Neuron (in vitro differentiated cells): ENCODE results near the gene PLEKHG4.

Source experiments
- H2AFZ ChIP-seq: one replicate; pipeline ENCODE4 v1.6.1; 2013; ENCODE audit warnings: low read depth, mild to moderate bottlenecking, inconsistent platforms, low read length, moderate library complexity
- H3K27me3 ChIP-seq: one replicate; pipeline ENCODE4 v1.6.1; 2013; ENCODE audit warnings: low read length; ENCODE audit not compliant: insufficient read depth
- H3K36me3 ChIP-seq: one replicate; pipeline ENCODE4 v1.6.1; 2013; ENCODE audit warnings: low read length; ENCODE audit not compliant: insufficient read depth
- H3K4me1 ChIP-seq: one replicate; pipeline ENCODE4 v1.6.1; 2013; ENCODE audit warnings: low read length; ENCODE audit not compliant: insufficient read depth
- H3K4me3 ChIP-seq: 2 replicates; pipeline ENCODE4 v1.5.1; 2013; ENCODE audit warnings: mild to moderate bottlenecking, low read length, moderate library complexity
- H3K9me3 ChIP-seq: one replicate; pipeline ENCODE4 v1.6.1; 2013; ENCODE audit warnings: low read length

The PLEKHG4 gene

DNA sequence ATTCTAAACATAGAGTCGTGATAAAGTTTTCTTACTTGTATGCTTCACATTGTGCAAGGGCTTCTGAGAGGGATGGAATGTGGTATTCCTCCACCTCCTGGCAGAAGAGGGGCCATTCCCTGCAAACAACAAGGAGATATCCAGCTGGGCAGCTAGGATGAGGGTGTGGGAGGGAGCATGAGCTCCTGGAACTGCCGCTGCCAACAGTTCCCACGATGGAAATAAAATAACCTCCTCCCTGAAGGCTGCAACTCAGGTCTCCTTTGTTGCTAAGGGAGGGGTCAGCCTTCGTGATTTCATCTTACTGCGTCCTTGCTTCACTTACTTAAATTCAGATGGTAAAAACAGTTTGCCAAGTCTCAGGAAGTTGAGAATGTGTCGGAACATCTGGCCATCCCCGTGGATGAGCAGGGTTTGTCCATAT lies 15.6 kb downstream of the PLEKHG4 start:
- Histone ChIP-seq H3K27me3 (peaks cover 34% of the 10 kb centered on the region), H3K9me3 (peaks cover 2% of the 10 kb centered on the region), H3K4me1 (no peaks in the 10 kb centered on the region), H3K36me3 (no peaks in the 10 kb centered on the region), H2AFZ (no peak overlapping the region), H3K4me3 (no peak overlapping the region)

DNA sequence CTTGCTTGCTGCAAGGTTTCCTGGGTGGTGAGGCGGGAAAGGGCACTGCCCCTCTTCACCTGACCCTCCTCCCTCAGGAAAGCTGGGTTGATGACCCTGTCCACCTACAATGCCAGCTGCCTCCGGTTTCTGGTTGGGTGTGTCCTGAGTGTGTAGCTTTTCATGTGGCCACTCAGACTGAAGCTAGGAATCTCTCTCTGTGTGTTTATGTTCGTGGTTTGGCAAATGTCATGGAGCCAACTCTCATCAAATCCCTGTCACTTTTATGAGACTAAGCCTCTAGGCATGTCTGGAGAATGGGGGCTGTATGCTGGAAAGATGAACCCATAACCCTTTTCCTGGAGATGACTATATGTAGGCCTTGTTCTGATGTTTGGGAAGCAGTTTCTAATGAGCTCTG lies 17.1 kb downstream of the PLEKHG4 start:
- Histone ChIP-seq H3K9me3 (peaks cover 2% of the 10 kb centered on the region), H3K4me3 (no peak overlapping the region), H3K27me3 (peaks cover 33% of the 10 kb centered on the region), H2AFZ (no peak overlapping the region), H3K36me3 (no peaks in the 10 kb centered on the region), H3K4me1 (no peaks in the 10 kb centered on the region)

DNA sequence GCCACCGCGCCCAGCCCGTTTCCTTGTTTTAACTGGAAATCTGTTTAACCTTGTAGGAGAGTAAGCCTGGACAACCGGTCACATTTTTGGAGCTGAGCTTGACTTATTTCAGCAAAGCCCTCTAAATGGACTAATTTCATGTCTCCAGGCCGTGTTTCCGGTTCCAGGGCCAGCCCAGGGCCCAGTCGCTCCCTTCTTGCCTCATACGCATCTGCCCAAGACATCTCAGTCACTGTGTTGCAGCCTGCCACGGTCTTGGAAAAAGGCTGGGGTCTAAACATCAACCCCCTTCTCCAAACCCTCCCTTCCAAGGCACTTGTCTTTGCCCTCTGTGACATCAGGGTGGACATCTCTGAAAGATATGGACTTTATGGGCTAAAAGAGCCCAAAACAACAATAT lies 18.9 kb downstream of the PLEKHG4 start:
- H2AFZ ChIP-seq: no peak overlapping the region
- H3K27me3 ChIP-seq: peaks cover 32% of the 10 kb centered on the region
- H3K4me1 ChIP-seq: no peaks in the 10 kb centered on the region
- no peak overlapping the region for H3K4me3 ChIP-seq
- peaks cover 2% of the 10 kb centered on the region for H3K9me3 ChIP-seq
- H3K36me3 ChIP-seq: no peaks in the 10 kb centered on the region

DNA sequence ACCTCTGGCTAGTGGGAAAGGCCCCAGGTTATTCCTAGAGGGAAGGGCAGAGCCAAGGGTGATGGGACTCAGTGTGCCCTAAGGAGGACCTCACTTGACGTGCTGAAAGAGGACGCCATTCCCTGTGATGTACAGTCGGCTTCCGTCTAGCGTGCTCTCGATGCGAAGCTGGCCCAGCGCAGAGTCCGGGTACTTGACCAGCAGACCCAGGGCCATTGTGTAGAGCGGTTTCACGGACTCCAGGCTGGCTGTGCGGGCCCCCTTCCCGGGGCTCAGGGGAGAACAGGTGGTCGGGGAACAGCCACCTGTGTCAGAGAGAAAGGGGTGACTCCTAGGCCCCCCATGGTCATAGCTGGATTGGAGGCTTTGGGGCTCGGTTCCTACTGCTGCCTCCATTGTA lies 19.9 kb downstream of the PLEKHG4 start:
- H3K27me3 ChIP-seq: peaks cover 32% of the 10 kb centered on the region
- H3K4me3 ChIP-seq: no peak overlapping the region
- no peaks in the 10 kb centered on the region for H3K4me1 ChIP-seq
- H3K9me3 ChIP-seq: peaks cover 2% of the 10 kb centered on the region
- H3K36me3 ChIP-seq: no peaks in the 10 kb centered on the region
- H2AFZ ChIP-seq: no peak overlapping the region

DNA sequence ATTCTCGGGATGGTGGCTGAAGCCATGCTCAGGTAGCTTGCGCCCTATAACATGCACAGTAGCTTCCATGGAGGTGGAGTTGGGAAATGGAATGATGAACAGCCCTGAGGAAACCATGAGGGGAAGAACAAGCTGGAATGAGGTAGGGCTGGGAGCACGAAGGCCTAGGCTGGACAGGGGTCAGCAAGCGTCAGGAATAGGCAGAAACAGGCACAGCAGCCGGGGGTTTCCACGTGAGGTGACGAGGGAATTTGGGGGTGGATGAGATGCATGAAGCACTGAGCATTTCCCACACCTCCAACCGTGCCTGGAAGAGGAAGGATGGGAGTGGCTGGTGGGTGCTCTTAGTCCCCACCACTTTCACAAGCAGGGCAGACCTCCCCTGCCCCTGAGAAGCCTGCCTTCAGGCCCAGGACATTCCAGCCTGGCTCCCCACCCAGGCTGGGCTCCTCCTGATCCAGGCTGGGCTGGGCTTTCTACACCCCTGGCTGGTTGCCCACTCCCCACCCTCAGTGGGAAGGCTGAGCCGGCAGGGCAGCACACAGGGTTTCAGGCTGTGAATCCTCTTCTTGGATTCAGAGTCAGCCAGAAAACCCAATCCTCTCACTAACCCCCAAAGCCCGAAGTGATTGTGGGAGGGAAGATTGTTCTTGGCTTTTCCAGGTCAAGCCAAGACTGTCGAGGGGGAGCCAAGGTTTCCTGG lies 21.9 kb downstream of the PLEKHG4 start:
- no peaks in the 10 kb centered on the region for H3K4me1 ChIP-seq
- H3K27me3 ChIP-seq: peaks cover 25% of the 10 kb centered on the region
- H3K9me3 ChIP-seq: peaks cover 2% of the 10 kb centered on the region
- no peak overlapping the region for H3K4me3 ChIP-seq
- H3K36me3 ChIP-seq: no peaks in the 10 kb centered on the region
- no peak overlapping the region for H2AFZ ChIP-seq

DNA sequence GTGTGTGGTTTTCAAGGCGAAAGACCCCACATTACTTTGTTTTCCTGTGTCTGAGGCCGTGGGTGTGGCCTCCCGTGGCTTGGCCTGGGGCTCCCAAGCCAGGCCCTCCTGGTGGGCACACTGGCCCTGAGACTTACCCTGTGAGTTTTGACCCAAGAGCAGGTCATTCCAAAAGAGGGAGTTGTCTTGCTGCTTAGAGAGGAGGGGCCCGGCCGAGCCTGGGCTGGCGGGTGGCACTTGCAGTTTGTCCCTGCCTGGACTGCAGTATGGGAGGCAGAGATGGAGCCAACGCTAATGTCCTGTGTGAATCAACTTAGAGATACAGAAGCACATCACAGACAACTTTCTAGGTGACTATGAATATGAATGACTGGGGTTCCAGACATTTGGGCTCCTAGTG lies 22.7 kb downstream of the PLEKHG4 start:
- peaks cover 2% of the 10 kb centered on the region for H3K9me3 ChIP-seq
- H3K27me3 ChIP-seq: peaks cover 19% of the 10 kb centered on the region
- no peaks in the 10 kb centered on the region for H3K36me3 ChIP-seq
- H3K4me1 ChIP-seq: no peaks in the 10 kb centered on the region
- no peak overlapping the region for H3K4me3 ChIP-seq
- H2AFZ ChIP-seq: no peak overlapping the region

DNA sequence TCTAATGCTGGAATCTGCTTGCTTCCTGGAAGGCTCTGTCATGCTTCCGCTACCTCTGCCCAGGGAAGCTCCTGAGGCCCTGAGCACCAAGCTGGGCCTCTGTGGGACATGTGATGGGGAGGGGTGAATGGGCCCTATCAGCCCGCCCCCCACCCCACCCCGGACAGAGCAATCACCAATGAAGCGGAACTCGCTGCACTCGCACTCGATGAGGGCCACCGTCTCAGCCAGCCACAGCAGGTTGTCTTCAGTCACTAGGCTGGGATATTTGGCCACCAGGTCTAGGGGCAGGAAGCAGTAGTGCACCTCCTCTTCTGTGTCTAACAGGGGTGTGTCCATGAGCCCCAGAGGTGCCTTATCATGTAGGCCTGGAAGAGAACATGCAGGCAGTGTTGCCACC lies 23.6 kb downstream of the PLEKHG4 start:
- Histone ChIP-seq H3K27me3 (peaks cover 15% of the 10 kb centered on the region), H3K4me1 (no peaks in the 10 kb centered on the region), H3K4me3 (no peak overlapping the region), H3K9me3 (peaks cover 2% of the 10 kb centered on the region), H3K36me3 (no peaks in the 10 kb centered on the region), H2AFZ (no peak overlapping the region)

DNA sequence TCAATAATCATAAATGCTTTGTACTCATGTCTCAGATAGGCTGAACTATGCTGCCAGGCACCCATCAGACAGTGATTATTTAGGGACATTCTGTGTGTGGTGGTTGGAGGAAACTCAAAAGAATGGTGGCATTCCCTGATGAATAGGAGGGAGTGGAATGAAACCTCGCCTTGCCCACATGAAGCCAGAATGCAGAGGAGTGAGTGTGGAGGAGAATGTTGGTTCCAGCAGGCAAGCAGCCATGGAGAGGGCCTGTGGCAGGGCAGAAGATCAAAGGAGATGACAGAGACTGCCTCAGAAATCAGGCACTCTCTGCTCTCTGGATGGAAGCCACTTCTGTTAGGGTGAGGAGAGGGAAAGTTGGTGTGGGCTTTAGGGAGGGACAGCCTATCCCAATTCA lies 24.7 kb downstream of the PLEKHG4 start:
- peaks cover 21% of the 10 kb centered on the region for H3K27me3 ChIP-seq
- no peaks in the 10 kb centered on the region for H3K36me3 ChIP-seq
- H3K9me3 ChIP-seq: no peaks in the 10 kb centered on the region
- no peak overlapping the region for H2AFZ ChIP-seq
- no peaks in the 10 kb centered on the region for H3K4me1 ChIP-seq
- H3K4me3 ChIP-seq: no peak overlapping the region

DNA sequence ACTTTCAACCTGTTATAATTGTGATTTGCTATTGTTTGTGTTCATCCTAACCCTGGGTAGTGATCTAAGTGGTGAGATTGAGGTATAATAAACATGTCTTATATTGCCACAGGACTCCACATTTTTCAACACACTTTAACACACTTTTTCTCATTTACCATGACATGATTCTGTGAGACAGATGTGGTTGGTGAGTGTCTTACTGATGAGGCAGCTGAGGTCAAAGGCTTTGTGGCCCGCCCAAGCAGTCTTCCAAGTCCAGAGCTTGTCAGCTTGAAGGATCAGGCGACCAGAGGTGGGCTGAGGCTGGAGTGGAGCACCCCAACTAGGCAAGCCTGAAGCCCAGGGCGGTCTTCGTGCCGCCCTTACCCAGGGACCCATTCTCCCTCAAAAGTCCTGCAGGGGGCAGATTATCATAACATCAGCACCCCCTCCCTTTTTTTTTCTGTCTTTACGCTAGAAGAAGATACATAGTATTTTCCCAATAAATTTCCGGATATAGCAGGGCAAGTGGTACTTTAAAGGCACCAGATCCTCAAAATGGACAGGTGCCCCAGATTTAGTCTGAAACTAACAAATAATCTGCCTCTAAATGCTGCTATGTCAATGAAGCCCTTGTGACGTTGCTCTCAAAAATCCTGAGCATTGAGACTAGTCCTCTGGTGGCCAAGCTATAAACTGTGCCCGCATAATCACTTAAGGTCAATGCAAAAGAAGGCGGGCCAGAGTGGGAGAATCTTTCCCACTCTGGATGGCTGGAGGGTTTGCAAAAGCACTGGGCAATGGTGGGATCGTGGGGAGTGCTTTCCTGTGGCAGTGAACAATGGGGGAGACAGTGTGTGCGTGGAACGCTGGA lies 26.1 kb downstream of the PLEKHG4 start:
- Histone ChIP-seq H3K4me3 (no peak overlapping the region), H3K36me3 (no peaks in the 10 kb centered on the region), H3K9me3 (no peaks in the 10 kb centered on the region), H3K4me1 (no peaks in the 10 kb centered on the region), H3K27me3 (peaks cover 27% of the 10 kb centered on the region), H2AFZ (no peak overlapping the region)

DNA sequence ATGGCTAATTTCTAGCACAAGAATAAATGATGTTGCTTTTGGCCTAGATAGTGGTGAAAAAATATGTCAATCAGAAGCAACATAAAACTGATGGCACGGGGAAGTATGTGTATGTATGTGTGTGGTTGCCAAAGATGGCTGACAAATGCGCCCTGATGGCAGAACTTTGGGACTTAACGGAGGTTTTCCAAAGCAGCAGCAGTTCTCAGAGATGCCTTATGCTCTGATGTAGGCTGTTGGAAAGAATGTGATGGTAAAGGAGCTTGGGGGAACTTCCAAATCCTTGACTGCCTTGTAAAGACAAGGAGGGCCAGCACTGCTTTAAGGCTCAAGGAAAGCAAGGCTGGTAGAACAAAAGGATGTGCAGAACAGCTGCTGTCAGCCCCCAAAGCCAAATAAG lies 31.2 kb downstream of the PLEKHG4 start:
- Histone ChIP-seq H2AFZ (no peak overlapping the region), H3K4me3 (no peak overlapping the region), H3K4me1 (no peaks in the 10 kb centered on the region), H3K27me3 (peaks cover 14% of the 10 kb centered on the region), H3K36me3 (no peaks in the 10 kb centered on the region), H3K9me3 (no peaks in the 10 kb centered on the region)

DNA sequence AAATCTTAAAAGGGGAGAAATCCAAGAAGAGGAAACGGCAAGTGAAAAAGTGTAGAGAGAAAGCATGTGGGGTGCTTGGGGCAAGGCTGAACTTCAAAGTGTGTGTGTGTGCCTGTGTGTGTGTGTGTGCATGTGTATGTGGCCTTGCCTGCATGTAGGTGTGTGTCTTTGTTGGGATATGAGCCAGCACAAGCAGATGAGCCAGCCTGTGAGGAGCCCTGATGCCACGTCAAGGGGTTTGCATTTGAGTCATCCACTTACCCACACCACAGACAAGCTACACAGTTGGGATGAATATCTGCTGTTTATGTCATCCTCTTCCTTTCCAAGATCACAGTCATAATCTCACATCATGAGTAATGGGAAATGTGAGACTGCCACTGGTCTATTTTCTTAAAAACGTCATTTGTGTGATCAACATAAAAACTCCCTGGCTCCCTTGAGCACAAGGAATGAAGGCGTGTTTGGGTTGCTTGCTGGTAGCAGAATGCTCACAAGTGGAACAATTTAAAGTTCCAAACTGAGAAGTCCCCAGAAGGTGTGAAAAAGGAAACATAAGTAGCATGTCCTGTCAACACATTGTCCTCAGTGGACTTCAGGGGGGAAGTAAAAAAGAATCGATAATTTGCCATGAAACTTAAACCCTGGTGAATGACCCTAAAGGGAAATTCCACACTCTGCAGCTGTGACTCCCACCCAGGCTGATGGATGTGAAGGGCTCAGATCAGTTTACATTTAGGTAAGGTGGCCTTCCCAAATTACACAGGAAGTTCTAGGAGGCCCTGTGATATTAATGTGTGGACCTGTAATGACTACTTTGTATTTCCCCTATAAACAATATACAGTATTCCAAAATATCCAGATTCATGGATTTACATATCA lies 32.5 kb downstream of the PLEKHG4 start:
- Histone ChIP-seq H3K4me3 (no peak overlapping the region), H3K27me3 (peaks cover 14% of the 10 kb centered on the region), H2AFZ (no peak overlapping the region), H3K4me1 (no peaks in the 10 kb centered on the region), H3K9me3 (no peaks in the 10 kb centered on the region), H3K36me3 (no peaks in the 10 kb centered on the region)

DNA sequence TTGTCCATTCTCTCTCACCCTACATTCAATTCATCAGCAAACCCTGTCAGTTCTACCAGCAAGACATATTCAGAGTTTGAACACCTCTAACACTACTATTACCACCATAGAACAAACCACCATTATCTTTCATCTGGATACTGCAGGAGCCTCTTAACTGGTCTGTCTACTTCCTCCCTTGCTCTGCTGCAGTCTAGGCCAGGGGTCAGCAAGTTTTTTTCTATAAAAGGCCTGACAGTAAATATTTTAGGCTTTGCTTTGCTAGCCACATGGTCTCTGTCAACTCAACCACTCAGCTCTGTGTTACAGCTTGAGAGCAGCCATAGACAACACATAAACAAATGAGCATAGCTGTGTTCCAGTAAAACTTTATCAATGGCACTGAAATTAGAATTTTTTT lies 33.4 kb downstream of the PLEKHG4 start:
- Histone ChIP-seq H3K4me3 (no peak overlapping the region), H2AFZ (no peak overlapping the region), H3K4me1 (no peaks in the 10 kb centered on the region), H3K9me3 (no peaks in the 10 kb centered on the region), H3K36me3 (no peaks in the 10 kb centered on the region), H3K27me3 (peaks cover 14% of the 10 kb centered on the region)

DNA sequence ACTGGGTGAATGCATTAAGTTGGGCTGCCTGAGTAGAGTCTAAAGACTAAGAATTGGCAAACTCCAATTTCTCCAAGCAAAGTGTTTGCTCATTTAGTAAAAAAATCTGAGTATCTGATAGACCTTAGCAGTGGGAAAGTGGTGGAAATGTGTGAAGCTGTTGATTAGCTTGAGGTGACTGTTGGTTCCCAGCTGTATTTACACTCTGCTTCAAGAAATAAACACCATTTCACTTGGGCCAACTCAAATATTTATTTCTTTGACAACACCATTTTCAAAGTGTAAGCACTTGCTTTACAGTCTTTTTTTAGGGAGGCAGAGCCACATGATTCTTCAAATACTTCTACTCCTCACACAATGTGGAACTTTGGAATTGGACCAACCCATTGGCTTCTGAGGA lies 38.5 kb downstream of the PLEKHG4 start:
- no peak overlapping the region for H2AFZ ChIP-seq
- no peak overlapping the region for H3K4me3 ChIP-seq
- H3K9me3 ChIP-seq: no peaks in the 10 kb centered on the region
- peaks cover 4% of the 10 kb centered on the region for H3K27me3 ChIP-seq
- H3K4me1 ChIP-seq: no peaks in the 10 kb centered on the region
- no peaks in the 10 kb centered on the region for H3K36me3 ChIP-seq
